Activated naive CD8-positive, alpha-beta T cell treated with anti-CD3 and anti-CD28 coated beads, Interleukin-2, amount 50 U/mL, for 24 hours (primary cell): Measurements from ENCODE around the gene CD37.
"Not testable (repeated sequence)": the region's sequence is repeated elsewhere in the genome, so short reads cannot be mapped to it uniquely, and the experiment has no call there.

Experiments
- ATAC-seq: fragments of 150-1000 bp; cut with Tn5 transposase; one replicate; pipeline ENCODE4 v1.10.0; 2021
- DNase-seq: peaks from one replicate; pipeline ENCODE4 v3.0.0; 2021
- H3K27ac Mint-ChIP-seq: one replicate; pipeline ENCODE4 v1.8.0; 2021; ENCODE audit warnings: mild to moderate bottlenecking, mixed read lengths
- H3K27me3 Mint-ChIP-seq: one replicate; pipeline ENCODE4 v1.8.0; 2021; ENCODE audit warnings: mixed read lengths
- H3K36me3 Mint-ChIP-seq: one replicate; pipeline ENCODE4 v1.8.0; 2021; ENCODE audit warnings: low read depth, mixed read lengths
- H3K4me1 Mint-ChIP-seq: one replicate; pipeline ENCODE4 v1.8.0; 2021; ENCODE audit warnings: mixed read lengths
- H3K4me3 Mint-ChIP-seq: one replicate; pipeline ENCODE4 v1.8.0; 2021; ENCODE audit warnings: mild to moderate bottlenecking, moderate library complexity, mixed read lengths
- H3K9me3 Mint-ChIP-seq: one replicate; pipeline ENCODE4 v1.8.0; 2021; ENCODE audit warnings: mixed read lengths

Gene CD37

DNA sequence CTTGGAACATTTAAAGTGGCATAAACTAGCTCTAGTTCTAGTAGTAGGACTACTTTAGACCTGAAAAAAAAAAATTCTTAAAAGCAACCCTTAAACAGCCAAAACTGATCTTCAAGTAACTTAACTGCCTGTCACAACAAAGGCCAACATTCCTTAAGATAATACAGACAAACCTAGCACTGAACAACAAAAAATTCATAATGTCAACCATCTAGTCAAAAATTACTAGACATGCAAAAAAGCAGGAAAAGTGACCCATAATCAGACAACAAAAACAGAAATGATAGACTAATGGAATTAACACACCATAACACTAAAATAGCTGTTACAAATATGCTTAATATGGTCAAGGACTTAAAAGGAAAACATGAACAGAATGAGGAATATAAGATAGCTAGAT is 16.9 kb upstream of the CD37 start:
- DNase-seq (no peak), ATAC-seq (no peak)
- H3K4me1 Mint-ChIP-seq = peaks cover 4% of the 10 kb centered on the region
- H3K36me3 Mint-ChIP-seq = peaks cover 18% of the 10 kb centered on the region
- no peak overlapping the region for H3K4me3 Mint-ChIP-seq
- no peaks in the 10 kb centered on the region for H3K27me3 Mint-ChIP-seq
- no peak overlapping the region for H3K27ac Mint-ChIP-seq
- peaks cover 10% of the 10 kb centered on the region for H3K9me3 Mint-ChIP-seq

DNA sequence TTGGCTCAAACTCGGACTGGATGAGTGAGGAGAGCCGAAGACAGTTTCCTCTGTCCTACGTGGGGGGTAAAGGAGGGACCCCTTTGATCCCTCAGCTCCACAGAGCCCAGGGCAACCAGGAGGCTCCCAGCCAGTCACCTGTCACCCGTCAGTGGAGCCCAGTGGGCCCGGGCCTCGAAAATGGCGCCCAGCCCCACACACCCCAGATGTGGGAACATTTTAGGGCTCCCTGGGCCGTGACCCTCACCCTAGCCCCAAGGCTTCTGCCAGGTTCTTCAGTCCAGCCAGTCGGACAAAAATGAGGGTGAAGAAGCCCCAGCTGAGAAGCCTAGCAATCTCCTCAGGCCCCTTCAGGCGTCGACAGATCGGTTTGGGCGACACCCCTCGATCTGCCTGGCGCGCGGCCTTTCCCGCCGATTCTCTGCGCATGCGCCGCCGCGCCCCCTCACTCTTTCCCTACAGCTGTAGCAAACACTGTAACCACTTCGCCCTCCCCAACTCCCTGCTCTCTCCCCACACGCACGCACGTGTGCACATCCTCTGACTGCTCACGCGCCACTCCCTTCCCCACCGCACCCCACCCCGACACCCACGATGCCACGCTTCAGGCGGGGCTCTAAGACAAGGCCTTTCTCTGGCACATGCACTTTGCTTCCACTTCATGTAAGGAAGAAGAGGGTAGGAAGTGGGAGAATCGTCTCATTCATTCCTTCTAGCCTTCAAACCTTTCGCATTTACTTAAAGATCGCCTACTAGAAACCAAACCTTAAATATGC is 10.2 kb upstream of the CD37 start, which contains the start of gene SLC6A16:
Gene SLC6A16 (minus strand): TSS at position 391 of the 776 bp plus-strand sequence. CDS start 13,844 bp downstream, outside the sequence.
- peak within 1 kb of the TSS; percentile 1 for H3K4me3 Mint-ChIP-seq

DNA sequence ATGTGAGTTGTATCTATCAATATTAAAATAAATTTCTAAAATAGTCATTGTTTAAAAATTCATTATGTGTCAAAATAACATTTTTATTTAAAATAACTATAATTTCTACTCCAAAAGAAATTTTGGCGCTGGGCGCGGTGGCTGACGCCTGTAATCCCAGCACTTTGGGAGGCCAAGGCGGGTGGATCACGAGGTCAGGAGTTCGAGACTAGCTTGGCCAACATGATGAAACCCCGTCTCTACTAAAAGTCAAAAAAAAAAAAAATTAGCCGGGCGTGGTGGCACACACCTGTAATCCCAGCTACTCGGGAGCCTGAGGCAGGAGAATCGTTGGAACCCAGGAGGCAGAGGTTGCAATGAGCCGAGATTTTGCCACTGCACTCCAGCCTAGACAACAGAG is 9.4 kb upstream of the CD37 start:
- not testable (repeated sequence) for ATAC-seq, H3K9me3 Mint-ChIP-seq, H3K27me3 Mint-ChIP-seq, H3K27ac Mint-ChIP-seq, H3K4me3 Mint-ChIP-seq, DNase-seq
- H3K36me3 Mint-ChIP-seq = peaks cover 14% of the 10 kb centered on the region
- peaks cover 43% of the 10 kb centered on the region for H3K4me1 Mint-ChIP-seq

More for the DNA sequence above, 10.2 kb upstream of the CD37 start, which contains the start of gene SLC6A16:
- DNase-seq (no peak), ATAC-seq (no peak)
- Mint-ChIP-seq H3K27me3 (no peaks in the 10 kb centered on the region), H3K9me3 (no peaks in the 10 kb centered on the region), H3K36me3 (peaks cover 10% of the 10 kb centered on the region), H3K27ac (peak within 1 kb of the TSS; percentile 74), H3K4me1 (peaks cover 37% of the 10 kb centered on the region)

DNA sequence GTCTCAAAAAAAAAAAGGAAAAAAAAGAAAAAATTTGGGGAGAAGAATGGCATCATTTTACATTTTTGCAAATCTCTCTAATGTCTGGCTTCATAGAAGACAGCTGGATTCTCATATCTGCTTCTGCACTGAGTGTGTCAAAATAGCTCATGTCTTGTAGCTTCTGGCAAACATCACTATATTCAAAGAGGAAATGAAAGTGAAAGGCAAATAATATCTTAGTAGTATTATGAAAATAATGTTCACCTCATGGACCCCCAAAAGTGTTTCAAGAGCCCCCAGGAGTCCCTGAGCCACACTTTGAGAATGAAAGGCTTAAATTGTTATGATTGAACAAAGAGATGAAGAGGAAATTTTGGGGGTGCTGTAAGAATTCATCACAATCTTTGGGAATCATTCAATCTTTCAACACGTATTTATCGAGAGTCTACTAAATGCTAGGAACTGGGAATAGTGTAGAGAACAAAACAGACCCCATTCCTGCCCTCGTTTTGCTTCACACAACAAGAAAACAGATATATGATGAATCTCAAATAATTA is 9.0 kb upstream of the CD37 start:
- Mint-ChIP-seq H3K27ac (peak overlapping the region; percentile 74), H3K9me3 (no peaks in the 10 kb centered on the region), H3K36me3 (peaks cover 17% of the 10 kb centered on the region), H3K27me3 (no peaks in the 10 kb centered on the region), H3K4me1 (peaks cover 47% of the 10 kb centered on the region), H3K4me3 (peak overlapping the region; percentile 1)
- DNase-seq = no peak
- ATAC-seq = no peak

DNA sequence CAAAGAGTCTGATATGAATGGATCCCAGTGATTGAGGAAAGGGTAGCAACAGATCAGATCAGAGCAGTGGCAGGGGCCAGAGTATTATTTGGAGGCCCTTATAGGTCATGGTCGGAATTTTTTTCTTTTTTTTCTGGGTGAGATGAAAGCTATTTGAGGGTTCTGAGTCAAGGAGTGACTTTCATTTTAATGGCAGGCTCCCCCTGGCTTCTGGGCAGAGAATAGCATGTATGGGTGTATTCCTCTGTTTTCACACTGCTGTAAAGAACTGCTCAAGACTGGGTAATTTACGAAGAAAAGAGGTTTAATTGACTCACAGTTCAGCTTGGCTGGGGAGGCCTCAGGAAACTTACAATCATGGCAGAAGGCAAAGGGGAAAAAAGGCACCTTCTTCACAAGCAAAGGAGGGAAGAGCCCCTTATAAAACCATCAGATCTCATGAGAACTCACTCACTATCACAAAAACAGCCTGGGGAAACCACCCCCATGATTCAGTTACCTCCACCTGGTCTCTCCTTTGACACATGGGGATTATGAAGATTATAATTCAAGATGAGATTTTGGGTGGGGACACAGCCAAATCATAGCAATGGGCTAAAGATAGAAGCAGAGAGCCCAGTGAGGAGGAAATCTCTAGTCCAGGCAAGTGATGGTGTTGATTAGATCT is 7.2 kb upstream of the CD37 start:
- Mint-ChIP-seq H3K27ac (peak overlapping the region; percentile 80), H3K27me3 (no peaks in the 10 kb centered on the region), H3K36me3 (peaks cover 12% of the 10 kb centered on the region), H3K9me3 (no peaks in the 10 kb centered on the region), H3K4me3 (no peak overlapping the region), H3K4me1 (peaks cover 65% of the 10 kb centered on the region)
- ATAC-seq (peak; percentile 29), DNase-seq (peak; percentile 56)

DNA sequence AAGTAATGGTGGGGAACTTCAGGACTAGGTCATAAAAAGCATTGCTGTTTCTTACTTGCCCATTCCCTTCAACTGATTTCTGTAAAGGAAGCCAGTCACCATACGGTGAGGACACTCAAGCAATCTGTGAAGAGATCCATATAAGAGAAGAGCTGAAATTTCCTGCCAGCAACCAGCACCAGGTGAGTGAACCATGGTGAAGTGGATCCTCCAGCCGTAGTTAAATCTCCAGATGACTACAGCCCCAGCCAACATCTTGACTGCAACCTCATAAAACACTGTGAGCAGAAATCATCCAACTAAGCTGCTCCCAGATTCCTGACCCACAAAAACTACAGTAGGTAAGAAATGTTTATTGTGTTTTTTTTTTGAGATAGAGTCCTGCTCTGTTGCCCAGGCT is 6.5 kb upstream of the CD37 start:
- H3K27ac Mint-ChIP-seq = peak overlapping the region; percentile 80
- H3K36me3 Mint-ChIP-seq = peaks cover 12% of the 10 kb centered on the region
- no peaks in the 10 kb centered on the region for H3K9me3 Mint-ChIP-seq
- H3K4me3 Mint-ChIP-seq = no peak overlapping the region
- no peak for ATAC-seq
- H3K27me3 Mint-ChIP-seq = no peaks in the 10 kb centered on the region
- no peak for DNase-seq
- peaks cover 72% of the 10 kb centered on the region for H3K4me1 Mint-ChIP-seq

DNA sequence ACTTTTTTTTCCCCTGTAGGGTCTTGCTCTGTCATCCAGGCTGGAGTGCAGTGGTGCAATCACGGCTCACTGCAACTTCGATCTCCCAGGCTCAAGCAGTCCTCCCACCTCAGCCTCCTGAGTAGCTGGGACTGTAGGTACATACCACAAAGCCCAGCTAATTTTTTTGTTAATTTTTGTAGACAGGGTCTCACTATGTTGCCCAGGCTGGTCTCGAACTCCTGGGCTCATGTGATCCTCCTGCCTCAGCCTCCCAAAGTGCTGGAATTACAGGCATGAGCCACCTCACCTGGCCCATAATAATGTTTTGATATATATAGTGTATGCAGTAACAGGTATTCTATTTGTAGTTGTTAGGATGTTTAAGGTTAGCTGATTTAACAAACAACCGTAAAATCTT is 4.0 kb upstream of the CD37 start:
- H3K4me1 Mint-ChIP-seq = peaks cover 80% of the 10 kb centered on the region
- ATAC-seq, DNase-seq, H3K9me3 Mint-ChIP-seq, H3K27me3 Mint-ChIP-seq: not testable (repeated sequence)
- H3K4me3 Mint-ChIP-seq = peak overlapping the region; percentile 8
- peak overlapping the region; percentile 72 for H3K27ac Mint-ChIP-seq
- peaks cover 12% of the 10 kb centered on the region for H3K36me3 Mint-ChIP-seq

DNA sequence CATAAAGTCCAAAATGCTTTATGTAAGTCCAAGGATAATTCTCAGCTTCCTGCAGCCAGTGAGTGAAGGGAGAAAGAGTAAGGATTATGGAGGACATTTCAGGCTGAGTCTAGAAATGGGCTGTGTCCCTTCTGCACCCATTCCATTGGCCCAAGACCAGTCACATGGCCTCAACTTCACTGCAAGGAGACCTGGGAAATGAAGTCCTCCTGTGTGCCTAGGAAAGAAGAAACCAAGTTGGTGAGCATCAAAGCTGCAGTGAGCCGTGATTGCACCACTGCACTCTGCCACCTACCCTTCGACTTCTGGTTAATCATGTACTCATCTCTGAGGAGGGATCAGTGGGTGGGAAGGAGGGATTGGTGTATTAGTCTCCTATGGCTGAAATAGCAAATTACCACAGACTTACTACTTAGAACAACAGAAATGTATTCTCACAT is 3.6 kb upstream of the CD37 start:
- H3K36me3 Mint-ChIP-seq = peaks cover 15% of the 10 kb centered on the region
- H3K27ac Mint-ChIP-seq = peak overlapping the region; percentile 72
- H3K27me3 Mint-ChIP-seq = no peaks in the 10 kb centered on the region
- no peaks in the 10 kb centered on the region for H3K9me3 Mint-ChIP-seq
- DNase-seq (peak; percentile 51), ATAC-seq (peak; percentile 76)
- peaks cover 81% of the 10 kb centered on the region for H3K4me1 Mint-ChIP-seq
- H3K4me3 Mint-ChIP-seq = peak overlapping the region; percentile 8

DNA sequence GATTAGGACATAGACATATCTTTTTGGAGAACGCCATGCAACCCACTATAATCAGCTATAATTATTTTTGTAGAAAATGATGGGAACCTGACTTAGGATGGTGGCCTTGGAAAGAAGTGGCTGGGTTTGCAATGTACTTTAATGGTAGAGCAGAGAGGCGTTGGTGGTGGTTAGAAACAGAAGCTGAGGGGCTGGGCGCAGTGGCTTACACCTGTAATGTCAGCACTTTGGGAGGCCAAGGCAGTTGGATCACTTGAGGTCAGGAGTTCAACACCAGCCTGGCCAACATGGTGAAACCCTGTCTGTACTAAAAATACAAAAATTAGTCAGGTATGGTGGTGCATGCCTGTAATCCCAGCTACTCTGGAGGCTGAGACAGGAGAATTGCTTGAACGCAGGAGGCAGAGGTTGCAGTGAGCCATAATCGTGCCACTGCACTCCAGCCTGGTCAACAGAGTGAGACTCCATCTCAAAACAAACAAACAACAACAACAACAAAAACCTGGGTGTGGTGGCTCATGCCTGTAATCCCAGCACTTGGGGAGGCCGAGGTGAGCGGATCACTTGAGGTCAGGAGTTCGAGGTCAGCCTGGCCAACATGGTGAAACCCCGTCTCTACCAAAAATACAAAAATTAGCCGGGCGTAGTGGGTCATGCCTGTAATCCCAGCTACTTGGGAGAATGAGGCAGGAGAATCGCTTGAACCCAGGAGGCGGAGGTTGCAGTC is 2.4 kb upstream of the CD37 start:
- H3K4me3 Mint-ChIP-seq = peak overlapping the region; percentile 91
- ATAC-seq, DNase-seq, H3K27me3 Mint-ChIP-seq, H3K9me3 Mint-ChIP-seq: not testable (repeated sequence)
- H3K36me3 Mint-ChIP-seq = peaks cover 18% of the 10 kb centered on the region
- H3K27ac Mint-ChIP-seq = peak overlapping the region; percentile 91
- H3K4me1 Mint-ChIP-seq = peaks cover 84% of the 10 kb centered on the region

DNA sequence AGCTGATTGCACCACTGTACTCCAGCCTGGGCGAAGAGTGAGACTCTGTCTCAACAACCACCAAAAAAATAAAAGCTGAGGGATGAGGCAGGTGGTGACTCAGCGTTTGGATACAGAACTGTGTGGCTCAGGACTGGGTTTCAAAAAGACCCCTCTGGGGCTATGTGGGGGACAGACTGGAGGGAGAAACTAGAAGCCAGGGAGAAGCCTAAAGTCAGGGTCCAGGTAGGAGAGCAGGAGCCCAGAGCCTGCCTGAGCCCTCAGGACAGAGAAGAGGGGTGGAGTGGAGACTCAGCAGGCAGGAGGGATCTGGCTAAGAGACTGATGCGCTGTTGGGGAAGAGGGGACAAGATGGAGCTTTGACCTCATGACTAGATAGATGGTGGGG is 1.8 kb upstream of the CD37 start:
- H3K4me1 Mint-ChIP-seq = peaks cover 83% of the 10 kb centered on the region
- peak overlapping the region; percentile 91 for H3K4me3 Mint-ChIP-seq
- no peak for DNase-seq
- ATAC-seq = no peak
- peak overlapping the region; percentile 91 for H3K27ac Mint-ChIP-seq
- no peaks in the 10 kb centered on the region for H3K9me3 Mint-ChIP-seq
- H3K27me3 Mint-ChIP-seq = no peaks in the 10 kb centered on the region
- peaks cover 23% of the 10 kb centered on the region for H3K36me3 Mint-ChIP-seq

DNA sequence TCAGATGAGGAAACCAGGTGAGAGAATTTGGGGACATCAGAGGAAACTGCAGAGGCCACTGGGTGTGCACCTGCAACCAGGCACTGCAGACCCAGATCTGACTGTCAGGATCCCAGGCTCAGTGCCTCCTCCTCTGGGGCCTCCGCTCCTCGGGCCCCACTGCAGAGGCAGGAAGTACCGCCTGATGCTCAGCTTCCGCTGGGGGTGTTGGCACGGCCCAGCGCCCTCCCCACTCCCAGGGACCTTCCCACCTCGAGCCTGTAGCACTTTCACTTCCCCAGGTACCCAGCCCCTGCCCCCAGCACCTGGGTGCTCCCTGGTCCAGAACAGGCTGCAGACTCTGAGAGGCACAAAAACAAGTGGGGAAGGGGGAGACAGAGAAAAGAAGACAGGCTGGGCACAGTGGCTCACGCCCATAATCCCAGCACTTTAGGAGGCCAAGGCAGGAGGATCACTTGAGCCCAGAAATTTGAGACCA is 1.4 kb upstream of the CD37 start:
- DNase-seq = peak; percentile 73
- H3K9me3 Mint-ChIP-seq = no peaks in the 10 kb centered on the region

DNA sequence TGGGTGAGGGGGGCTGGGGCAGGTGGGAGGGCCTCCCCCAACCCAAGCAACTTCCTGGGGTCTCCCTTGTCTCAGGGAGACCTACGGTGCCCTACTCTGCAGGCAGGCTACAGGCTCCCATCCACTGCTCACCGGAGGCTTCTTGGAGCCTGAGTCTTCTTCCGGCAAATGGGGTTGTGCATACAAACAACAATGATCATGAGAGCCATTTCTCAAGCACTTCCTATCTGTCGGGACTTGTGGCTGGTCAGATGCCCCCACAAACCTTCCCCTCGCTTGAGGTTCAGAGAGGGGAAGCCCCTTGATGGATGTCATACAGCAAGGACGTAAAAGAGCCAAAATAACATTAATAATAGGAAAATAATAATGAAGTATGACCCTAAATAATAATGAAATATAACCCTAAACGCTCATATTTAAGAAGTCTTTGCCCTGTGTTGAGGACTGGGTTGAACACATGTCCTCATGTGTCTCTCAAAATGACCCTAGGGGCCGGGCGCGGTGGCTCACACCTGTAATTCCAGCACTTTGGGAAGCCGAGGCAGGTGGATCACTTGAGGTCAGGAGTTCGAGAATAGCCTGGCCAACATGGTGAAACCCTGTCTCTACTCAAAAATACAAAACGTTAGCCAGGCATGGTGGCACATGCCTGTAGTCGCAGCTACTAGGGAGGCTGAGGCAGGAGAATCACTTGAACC is 727 bp downstream of the CD37 start:
- H3K36me3 Mint-ChIP-seq = peaks cover 32% of the 10 kb centered on the region
- DNase-seq (peak; percentile 35), ATAC-seq (peak; percentile 25)
- no peaks in the 10 kb centered on the region for H3K9me3 Mint-ChIP-seq
- peak overlapping the region; percentile 91 for H3K27ac Mint-ChIP-seq
- peak overlapping the region; percentile 91 for H3K4me3 Mint-ChIP-seq
- H3K4me1 Mint-ChIP-seq = peaks cover 75% of the 10 kb centered on the region
- H3K27me3 Mint-ChIP-seq = no peaks in the 10 kb centered on the region

More for the DNA sequence above, 1.4 kb upstream of the CD37 start:
- H3K27me3 Mint-ChIP-seq = no peaks in the 10 kb centered on the region
- peaks cover 28% of the 10 kb centered on the region for H3K36me3 Mint-ChIP-seq
- H3K4me3 Mint-ChIP-seq = peak overlapping the region; percentile 91
- peak; percentile 75 for ATAC-seq
- H3K27ac Mint-ChIP-seq = peak overlapping the region; percentile 91
- peaks cover 83% of the 10 kb centered on the region for H3K4me1 Mint-ChIP-seq

DNA sequence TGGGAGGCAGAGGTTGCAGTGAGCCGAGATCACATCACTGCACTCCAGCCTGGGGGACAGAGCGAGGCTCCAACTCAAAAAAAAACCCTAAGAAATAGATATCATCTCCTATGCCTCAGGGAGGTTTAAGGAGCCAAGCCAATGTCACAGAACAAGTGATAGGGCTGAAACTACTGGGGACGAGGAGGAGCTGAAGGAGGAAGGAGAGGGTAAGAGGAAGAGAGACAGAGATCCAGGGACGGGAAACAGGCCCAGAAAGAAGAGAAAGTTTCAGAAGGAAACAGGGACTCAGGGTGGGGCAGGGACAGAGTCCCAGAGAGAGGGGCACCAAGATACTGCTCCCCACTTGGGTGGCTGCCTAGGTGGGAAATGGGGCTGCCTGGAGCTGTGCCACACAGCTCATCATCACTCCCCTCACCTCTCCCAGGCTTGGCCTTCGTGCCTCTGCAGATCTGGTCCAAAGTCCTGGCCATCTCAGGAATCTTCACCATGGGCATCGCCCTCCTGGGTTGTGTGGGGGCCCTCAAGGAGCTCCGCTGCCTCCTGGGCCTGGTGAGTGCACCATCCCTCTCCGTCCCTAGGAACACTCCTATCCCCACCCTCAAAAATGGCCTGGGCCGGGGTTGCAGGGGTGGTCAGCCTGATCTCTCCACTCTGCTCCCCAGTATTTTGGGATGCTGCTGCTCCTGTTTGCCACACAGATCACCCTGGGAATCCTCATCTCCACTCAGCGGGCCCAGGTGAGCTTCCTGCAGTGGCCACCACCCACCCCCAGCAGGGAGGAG is 1.5 kb downstream of the CD37 start:
- peak overlapping the region; percentile 91 for H3K27ac Mint-ChIP-seq
- no peaks in the 10 kb centered on the region for H3K27me3 Mint-ChIP-seq
- ATAC-seq = no peak

More for the DNA sequence above, 1.5 kb downstream of the CD37 start:
- Mint-ChIP-seq H3K9me3 (no peaks in the 10 kb centered on the region), H3K4me3 (peak overlapping the region; percentile 91), H3K4me1 (peaks cover 68% of the 10 kb centered on the region), H3K36me3 (peaks cover 30% of the 10 kb centered on the region)
- peak; percentile 1 for DNase-seq
